Measurements from ENCODE around the gene CFAP90. TPM values are rescaled to one million over a fixed set of nuclear protein-coding genes. Genes with fewer than 3 reads are reported as not detected.

The CFAP90 gene
- polyA plus RNA-seq, 1 donor from 2014 or later, result 0.45 TPM

DNA sequence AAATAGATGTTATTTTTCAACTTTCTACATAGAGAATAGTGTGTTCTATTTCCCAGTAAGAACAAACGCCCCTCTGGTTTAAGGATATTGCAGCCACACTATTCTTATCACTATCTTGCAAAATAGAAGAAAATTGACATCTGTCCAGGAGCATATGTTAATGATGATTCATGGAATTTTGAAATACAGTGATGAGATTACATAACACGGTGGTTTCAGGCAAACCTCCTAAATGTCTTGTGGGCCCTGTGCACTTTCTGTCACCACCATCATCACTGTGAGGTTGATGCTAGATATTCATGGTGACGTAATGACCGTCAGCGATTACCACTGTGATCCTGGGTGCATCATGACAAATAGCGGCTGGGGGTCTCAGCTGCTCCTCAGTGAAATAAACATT is 48.1 kb downstream of the CFAP90 start:
- no peaks in the 10 kb centered on the region for H4K20me1 ChIP-seq (ENCODE audit: insufficient read depth)
- no peak overlapping the region for H3K4me2 ChIP-seq (ENCODE audit: low read length)
- no peaks in the 10 kb centered on the region for H3K79me2 ChIP-seq (replicated peaks; ENCODE audit: insufficient read depth, low read length)
- TF ChIP-seq EZH2 (IDR thresholded peaks at IDR 0.05; ENCODE audit: borderline replicate concordance, insufficient read depth, low read length, poor library complexity, severe bottlenecking), result no peak
- no peak for TF ChIP-seq SMC3 (conservative IDR thresholded peaks at IDR 0.05; ENCODE audit: poor library complexity)
- TF ChIP-seq EP300 (conservative IDR thresholded peaks at IDR 0.05; ENCODE audit: poor library complexity, severe bottlenecking), result no peak
- TF ChIP-seq TAF1 (IDR thresholded peaks at IDR 0.05; ENCODE audit: low read depth), result no peak
- H3F3A ChIP-seq (ENCODE audit: insufficient read depth, low read length, poor library complexity, severe bottlenecking), result no peaks in the 10 kb centered on the region
- no peaks in the 10 kb centered on the region for H3K27me3 ChIP-seq (ENCODE audit: insufficient read depth, low read depth, low read length)
- H3K9me3 ChIP-seq (ENCODE audit: low read length), result no peaks in the 10 kb centered on the region
- H3K9me2 ChIP-seq (ENCODE audit: insufficient read depth, low read length), result no peaks in the 10 kb centered on the region
- no peak overlapping the region for H3K27ac ChIP-seq (ENCODE audit: low read length)
- no peak overlapping the region for H2AFZ ChIP-seq (ENCODE audit: low read depth, low read length)
- H3K4me3 ChIP-seq (ENCODE audit: low read length), result no peak overlapping the region
- H3K9ac ChIP-seq (ENCODE audit: low read length), result no peak overlapping the region
- no peaks in the 10 kb centered on the region for H3K36me3 ChIP-seq (ENCODE audit: insufficient read depth, low read length)

DNA sequence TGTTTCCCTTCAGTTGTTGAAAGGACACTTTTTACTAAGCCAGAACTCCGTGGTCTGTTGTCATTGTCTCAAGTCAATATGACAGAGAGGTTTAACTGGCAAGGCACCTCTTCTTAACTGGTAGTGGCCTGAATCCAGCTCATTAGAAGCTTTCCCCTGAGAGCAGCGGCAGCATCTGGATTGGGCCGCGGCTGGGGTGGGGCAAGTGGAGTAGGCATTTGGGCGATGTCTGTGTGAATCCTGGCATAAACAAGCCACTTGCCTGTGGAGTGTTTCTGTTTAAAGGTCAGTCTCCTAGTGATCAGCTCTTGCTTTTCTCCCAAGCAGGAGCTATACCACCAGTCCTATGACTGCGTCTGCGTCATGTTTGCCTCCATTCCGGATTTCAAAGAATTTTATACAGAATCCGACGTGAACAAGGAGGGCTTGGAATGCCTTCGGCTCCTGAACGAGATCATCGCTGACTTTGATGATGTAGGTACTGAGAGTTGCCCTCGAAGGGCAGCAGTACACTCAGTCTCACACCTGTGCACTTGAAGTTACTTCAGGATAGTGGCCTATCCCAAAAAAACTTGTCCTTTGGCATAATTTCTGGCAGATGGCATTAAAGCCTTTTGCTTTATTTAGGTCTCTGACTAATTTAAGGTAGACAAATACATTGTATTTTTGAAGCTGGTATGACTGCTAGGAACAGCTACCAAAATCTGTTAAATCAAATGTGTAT is 48.9 kb downstream of the CFAP90 start:
- Histone ChIP-seq H3K27me3 (ENCODE audit: insufficient read depth, low read depth, low read length) (no peaks in the 10 kb centered on the region), H3K9me3 (ENCODE audit: low read length) (no peaks in the 10 kb centered on the region), H3K4me2 (ENCODE audit: low read length) (no peak overlapping the region), H2AFZ (ENCODE audit: low read depth, low read length) (no peak overlapping the region), H3F3A (ENCODE audit: insufficient read depth, low read length, poor library complexity, severe bottlenecking) (no peaks in the 10 kb centered on the region), H3K9me2 (ENCODE audit: insufficient read depth, low read length) (no peaks in the 10 kb centered on the region), H3K27ac (ENCODE audit: low read length) (no peak overlapping the region), H3K79me2 (replicated peaks; ENCODE audit: insufficient read depth, low read length) (no peaks in the 10 kb centered on the region), H3K9ac (ENCODE audit: low read length) (no peak overlapping the region), H3K4me3 (ENCODE audit: low read length) (no peak overlapping the region), H4K20me1 (ENCODE audit: insufficient read depth) (no peaks in the 10 kb centered on the region), H3K36me3 (ENCODE audit: insufficient read depth, low read length) (no peaks in the 10 kb centered on the region)
- TF ChIP-seq RAD21 (conservative IDR thresholded peaks at IDR 0.05) (no peak), MXI1 (conservative IDR thresholded peaks at IDR 0.05; ENCODE audit: poor library complexity, severe bottlenecking) (no peak), REST (IDR thresholded peaks at IDR 0.05; ENCODE audit: borderline replicate concordance) (no peak), EZH2 (IDR thresholded peaks at IDR 0.05; ENCODE audit: borderline replicate concordance, insufficient read depth, low read length, poor library complexity, severe bottlenecking) (no peak), EP300 (conservative IDR thresholded peaks at IDR 0.05; ENCODE audit: poor library complexity, severe bottlenecking) (no peak), TAF1 (IDR thresholded peaks at IDR 0.05; ENCODE audit: low read depth) (no peak), CTCF (IDR thresholded peaks at IDR 0.05; ENCODE audit: poor library complexity, severe bottlenecking) (no peak), SMC3 (conservative IDR thresholded peaks at IDR 0.05; ENCODE audit: poor library complexity) (no peak), POLR2AphosphoS5 (IDR thresholded peaks at IDR 0.05) (no peak)

All from neural cell (in vitro differentiated cells).